Activated CD4-positive, alpha-beta T cell treated with anti-CD3 and anti-CD28 coated beads, Interleukin-2, Interleukin-4, amounts not matched to agents 100 ng/mL and 50 ng/mL, durations not matched to agents 16 hours and 8 hours (primary cell): Measurements from ENCODE around the gene TACC3.

Experiments used
- DNase-seq: peaks from one replicate; pipeline ENCODE4 v3.0.0-alpha.2; 2020; ENCODE audit warnings: low spot score

TACC3 gene

DNA sequence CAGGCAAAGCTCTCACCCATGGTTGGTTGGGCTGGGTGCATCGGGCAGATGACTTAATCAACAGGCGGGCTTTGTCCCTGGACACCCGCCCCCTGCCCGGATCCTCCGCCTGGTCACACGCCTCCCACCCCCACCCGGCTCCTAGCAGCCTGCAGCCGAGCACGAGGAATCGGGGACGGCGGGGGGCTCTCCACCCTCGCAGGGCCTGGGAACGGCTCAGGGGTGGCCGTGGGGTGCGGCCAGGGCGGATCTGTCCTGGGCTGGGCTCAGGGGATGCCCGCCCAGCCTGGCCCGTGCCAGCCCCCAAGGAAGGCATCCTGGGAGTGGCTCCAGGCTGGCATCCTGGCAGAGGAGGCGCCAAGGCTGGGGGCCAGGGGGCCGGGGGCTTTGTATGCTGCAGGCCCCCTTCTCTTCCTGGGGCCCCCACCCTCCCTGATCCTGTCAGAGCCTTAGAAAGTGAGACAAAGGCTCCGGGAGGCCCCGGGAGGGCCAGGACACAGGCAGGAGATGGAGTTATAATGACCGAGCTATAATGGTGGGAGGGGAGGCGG is 39.3 kb downstream of the TACC3 start:
- no peak for DNase-seq

DNA sequence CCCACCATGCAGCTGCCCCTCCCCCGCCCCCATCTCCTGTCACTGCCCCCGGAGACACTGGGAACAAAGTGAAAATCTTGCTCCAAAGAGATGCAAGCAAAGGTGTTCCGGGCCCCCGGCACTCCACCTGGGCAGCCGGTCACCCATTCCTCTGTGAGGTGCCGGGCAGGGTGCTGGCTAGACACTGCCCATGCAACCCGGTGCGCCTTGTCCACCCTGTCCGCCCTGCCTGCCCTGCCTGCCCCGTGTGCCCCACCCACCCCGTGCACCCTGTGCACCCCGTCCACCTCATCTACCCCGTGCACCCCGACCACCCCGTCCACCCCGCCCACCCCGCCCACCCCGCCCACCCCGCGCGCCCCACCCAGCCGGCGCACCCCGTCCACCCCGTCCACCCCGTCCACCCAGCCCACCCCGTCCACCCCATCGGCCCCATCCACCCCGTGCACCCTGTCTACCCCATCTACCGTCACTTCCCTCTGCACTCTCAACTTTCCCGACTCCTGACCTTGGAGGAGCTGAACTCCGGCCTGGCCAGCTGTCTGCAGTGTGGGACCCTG is 39.9 kb downstream of the TACC3 start:
- DNase-seq = no peak

DNA sequence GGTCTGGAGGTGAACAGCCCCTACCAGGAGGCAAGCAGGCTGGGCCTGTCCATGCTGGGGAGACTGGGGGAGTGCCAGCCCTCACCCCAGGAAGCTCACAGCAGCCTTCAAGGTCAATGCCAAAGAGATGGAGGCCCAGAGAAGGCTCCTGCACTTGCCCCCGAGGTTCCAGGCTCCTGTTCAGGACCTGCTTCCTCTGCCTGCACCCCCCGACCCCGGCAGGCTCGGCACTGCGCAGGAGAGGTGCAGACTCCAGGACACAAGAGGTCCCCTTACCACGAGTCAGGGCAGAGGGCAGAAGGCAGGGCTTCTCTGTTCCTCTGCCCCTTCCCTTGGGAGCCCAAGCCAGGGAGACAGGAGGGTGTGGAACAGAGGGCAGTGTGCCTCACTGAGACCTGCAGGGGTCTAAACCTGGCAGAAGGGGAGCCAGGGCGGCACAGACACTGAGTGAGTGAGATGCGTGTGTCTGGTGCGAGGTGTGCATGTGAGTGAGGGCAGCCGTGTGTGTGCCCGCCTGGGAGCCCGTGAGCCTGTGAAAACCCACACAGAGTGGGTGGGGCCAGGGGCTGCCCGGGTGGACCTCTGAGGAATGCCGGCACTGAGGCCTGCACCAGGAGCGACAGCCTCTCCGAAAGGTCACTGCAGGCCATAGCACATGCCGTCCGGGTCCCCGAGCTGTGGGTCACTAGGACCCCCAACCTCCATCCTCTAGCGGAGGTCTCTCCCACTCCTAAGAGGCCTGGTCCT is 41.1 kb downstream of the TACC3 start:
- no peak for DNase-seq

DNA sequence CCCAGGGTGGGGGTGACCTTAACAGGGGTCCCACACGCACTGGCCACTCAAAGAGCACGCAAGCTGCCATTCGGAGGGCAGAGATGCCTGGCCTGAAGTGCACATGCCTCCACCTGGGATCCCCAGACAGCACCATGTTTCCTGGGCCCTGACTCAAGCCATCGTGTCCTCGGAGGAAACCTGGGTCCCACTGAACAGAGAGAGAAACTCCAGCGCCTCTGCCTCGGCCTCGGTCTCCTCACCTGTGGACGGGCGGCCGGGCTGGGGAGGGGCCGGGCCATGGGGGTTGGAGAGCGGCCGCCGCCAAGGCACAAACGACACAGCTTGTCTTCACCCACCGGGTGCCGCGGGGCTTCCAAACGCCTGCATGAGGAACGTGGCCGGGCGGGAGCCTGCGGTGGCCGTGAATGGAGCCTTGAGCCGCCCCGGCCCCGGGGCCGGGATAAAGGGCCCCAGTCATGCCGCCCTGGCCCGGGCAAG is 41.8 kb downstream of the TACC3 start:
- DNase-seq = no peak

- no peak for DNase-seq
Observed at GRCh38 chr4:1763550-1764080, 42.3 kb downstream of the TACC3 start.

DNA sequence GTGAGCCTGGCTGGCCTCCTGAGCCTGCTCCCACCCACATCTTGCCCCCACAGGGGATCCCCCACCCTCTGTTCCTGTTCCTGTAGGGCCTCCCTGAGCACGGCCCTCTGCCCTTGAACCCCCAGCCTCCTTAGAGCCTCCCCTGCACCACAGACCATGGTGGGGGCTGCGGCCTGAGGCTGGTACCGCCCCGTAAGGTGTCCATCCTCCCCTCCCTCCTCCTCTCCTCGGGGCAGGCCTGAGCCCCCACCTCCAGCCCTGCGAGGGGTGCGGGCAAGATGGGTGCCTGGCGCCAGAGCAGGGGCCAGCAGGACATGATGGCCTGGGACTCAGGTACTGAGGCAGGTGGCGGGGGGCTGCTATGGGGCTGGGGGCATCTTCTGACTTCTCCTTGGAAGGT is 43.3 kb downstream of the TACC3 start:
- no peak for DNase-seq

DNA sequence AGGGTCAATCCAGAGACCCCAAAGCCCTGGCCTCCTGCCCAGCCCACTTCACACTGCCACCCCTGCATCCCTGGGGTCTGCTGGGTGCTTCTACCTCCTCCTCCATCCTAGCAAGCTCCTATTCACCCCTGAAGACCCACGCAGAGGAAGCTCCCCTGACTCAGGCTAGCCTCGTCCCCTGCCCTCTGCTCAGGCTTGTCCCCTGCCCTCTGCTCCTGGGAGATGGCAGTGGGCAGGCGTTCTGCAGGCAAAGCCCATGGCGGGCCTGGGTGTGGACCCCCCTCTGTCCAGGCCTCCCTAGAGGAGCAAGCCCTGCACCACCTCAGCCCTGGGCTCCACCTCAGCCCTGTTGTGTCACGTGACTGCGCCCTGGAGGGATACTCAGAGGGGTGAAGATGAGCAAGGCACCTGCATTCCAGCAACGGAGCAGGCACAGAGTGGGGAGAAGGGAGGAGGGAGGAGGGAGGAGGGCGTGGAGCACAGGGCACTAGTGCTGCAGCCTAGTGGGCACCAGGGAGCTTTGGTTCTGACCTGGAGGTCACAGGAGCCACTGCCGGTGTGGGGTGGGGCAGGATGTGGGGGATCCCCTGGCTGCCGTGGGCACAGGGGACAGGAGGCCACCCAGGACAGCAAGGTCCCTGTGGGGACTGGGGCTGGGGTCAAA is 44.2 kb downstream of the TACC3 start:
- no peak for DNase-seq

DNA sequence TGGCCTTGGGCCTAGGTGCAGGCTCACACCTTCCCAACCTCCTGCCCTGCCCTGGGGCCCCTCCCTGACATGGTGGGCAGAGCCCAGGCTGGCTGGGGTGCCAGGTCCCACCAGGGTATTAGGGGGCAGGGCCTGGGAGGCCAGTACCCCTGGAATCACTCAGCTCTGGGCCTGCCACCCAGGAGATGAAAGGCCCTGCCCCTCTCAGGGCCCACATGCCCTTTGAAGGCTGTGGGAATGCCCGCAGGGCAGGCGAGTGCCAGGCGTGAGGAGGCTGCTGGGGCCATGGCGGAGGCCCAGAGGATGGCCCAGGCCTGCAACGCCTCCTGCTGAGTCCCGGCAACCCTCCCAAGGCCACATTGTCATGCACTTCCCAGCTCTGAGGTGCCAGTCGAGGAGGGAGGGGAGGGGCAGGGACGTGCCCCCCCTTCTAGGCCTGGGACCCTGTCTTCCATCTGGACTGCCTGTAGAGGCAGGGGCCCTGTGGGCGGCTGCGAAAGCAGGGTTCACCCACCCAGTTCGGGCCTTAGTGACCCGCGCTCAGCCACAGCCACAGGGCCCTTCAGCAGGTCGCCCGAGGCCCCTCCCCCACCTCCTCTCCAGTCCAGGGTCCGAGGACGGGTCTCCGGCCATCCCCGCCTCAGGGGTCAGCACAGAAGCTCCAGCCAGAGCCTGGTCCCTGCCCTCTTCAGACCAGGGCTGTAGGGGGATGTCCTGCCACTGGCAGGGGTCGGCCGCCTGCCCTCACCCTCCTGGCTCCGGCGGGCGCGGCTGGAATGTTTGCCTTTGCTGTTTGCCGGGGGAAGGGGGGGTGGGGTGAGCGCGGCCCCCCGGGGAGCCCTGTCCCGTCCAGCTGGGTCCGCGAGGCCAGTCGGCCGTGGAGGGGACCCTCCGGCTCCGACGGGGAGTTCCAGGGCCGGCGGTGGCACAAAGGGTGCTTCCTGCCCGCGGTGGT is 45.1 kb downstream of the TACC3 start:
- no peak for DNase-seq

DNA sequence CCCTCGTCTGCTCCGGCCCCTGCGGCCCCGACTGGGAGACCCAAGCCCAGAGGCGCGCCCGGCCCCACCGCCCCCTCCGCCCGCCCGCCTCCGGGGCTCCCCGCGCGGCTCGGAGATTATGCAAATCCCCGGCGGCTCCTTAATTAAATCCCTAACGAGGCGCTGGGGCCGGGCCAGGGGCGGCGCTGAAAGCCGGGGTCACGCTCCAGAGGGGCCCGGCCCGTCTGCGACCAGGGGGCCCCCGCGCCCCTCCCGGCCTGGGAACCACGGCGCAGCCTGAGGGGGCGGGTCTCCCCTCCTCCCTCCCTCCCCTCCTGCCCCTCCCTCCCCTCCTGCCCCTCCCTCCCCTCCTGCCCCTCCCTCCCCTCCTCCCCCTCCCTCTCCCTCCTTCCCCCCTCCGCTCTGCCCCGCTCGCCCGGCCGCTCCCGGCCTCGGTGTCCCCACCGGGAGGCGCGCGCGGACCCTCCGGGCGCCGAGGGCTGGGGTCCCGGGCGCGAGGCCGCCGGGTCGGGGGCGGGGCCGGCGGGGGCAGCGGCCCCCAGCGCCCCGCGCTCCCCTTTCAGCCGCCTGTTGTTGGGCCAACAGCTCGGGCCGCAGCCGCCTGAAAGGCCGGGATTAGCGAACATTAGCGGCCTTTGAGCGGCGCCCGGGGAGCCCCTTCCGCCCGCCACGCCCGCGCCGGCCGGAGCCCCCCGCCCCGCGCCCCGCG is 45.9 kb downstream of the TACC3 start:
- no peak for DNase-seq

DNA sequence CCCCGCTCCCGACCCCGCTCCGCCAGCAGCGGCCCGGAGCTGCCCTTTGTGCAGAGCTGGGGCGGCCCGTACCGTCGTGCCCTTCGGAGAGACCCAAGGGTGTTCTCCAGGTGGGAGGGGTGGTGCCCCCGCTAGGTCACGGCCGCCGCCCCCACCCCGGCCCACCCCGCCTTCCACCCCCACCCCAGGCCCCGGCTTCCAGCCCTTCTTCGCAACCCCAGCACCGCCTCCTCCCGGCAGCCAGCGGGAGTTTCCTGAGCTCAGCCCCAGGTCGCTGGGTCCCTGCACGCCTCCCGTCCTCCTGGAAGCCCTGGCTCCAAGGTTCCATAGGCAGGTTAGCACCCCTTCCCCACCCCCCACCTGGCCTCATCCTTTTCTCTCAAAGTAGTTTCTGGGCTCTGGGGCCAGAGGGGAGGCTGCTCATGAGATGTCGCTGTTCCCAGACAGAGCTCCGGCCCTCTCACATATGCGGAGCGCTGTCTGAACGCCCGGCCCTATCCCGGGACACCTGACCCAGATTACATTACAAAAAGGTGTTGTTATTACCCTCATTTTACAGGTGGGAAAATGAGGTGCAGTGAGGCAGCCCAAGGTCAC is 46.5 kb downstream of the TACC3 start:
- no peak for DNase-seq

DNA sequence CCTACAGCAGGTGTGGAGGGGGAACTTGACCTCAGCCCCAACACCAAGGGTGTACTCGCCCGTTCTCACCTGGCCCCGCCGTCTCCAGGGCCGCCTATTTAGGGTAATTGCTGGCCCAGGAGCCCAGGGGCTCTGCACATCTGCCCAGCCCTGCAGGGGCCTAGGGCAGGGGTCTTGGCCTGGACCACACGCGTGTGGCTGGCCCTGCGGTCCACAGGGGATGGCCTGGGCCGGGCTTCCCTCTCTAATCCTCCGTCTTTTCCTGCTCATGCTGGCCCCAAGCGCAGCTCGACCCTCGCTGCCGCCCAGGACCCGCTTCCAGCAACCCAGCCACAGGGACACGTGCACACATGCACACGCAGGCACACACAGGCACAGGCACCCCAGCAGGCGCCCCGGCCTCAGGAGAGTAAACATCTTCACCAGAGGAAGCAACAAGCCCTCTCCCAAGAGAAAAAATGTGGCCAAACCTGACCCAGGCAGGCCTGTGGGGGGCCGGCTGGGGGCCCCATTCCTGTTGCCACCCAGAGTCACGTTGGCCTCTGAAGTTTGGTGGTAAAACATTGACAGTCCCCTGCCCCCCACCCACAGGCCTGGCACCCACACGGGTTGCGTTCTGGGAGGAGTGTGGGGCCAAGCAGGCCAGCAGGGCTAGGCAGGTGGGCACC is 47.2 kb downstream of the TACC3 start:
- no peak for DNase-seq

DNA sequence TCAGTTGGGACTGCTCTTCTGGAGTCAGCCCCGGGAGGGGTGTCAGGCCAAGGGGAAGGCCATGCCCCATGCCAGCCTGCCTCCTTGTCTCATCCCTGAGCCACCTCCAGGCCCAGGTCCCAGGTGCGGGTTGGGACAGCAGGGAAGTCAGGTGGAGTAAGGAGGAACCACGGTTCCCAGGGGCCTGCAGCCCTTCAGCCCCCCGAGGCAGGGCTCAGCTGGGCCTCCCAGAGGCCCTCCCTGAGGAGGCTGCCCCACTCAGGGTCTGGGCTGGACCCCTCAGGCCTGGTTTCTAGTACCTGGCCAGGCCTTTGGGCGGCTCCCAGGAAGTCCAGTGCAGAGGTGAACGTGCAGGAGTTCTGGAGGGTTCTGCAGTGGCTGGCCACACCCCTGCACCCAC is 48.4 kb downstream of the TACC3 start:
- no peak for DNase-seq

DNA sequence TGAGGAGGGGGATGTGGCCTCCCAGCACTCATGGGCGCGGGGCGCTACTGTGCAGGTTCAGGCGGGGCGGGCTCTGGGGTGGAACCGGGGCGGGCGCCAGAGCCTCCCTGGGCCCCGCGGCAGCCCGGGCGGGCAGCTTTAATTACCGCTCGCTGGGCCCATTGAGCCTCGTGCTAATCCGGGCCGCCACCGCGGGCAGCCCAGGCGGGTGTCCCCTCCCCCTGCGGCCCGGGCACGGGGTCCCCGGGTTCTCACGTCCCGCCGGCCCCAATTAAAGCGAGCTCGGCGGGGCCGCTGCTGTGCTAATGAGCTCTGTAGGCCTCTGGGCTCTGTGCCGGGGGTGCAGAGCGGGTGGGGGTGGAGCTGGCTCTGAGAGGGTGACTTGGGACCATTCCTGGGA is 48.9 kb downstream of the TACC3 start:
- DNase-seq = no peak

GRCh38 chr4:1770791-1771231 is 49.5 kb downstream of the TACC3 start:
- DNase-seq = no peak

- no peak for DNase-seq
Observed at GRCh38 chr4:1771555-1772305, 50.4 kb downstream of the TACC3 start.

- DNase-seq = no peak
Observed at GRCh38 chr4:1772853-1773538, 51.7 kb downstream of the TACC3 start.

DNA sequence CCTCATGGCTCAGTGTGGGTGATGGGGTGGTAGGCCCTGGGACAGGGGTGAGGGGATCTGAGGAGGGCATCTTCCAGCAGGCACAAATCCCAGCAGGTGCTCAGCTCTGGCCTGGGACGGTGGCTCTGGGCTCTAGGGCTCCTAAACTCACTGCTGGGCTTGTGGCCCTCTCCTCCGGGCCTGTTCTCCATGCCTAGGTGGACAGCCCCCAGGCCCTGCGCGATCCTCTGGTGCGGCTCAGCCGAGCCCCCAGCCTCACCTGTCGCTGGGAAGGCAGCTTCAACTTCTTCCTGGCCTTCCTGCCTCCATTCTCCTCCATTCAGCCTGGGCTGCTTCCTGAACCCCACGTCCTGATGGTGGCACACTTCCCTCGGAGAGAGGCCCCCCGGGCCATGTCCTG is 52.4 kb downstream of the TACC3 start:
- DNase-seq = no peak

DNA sequence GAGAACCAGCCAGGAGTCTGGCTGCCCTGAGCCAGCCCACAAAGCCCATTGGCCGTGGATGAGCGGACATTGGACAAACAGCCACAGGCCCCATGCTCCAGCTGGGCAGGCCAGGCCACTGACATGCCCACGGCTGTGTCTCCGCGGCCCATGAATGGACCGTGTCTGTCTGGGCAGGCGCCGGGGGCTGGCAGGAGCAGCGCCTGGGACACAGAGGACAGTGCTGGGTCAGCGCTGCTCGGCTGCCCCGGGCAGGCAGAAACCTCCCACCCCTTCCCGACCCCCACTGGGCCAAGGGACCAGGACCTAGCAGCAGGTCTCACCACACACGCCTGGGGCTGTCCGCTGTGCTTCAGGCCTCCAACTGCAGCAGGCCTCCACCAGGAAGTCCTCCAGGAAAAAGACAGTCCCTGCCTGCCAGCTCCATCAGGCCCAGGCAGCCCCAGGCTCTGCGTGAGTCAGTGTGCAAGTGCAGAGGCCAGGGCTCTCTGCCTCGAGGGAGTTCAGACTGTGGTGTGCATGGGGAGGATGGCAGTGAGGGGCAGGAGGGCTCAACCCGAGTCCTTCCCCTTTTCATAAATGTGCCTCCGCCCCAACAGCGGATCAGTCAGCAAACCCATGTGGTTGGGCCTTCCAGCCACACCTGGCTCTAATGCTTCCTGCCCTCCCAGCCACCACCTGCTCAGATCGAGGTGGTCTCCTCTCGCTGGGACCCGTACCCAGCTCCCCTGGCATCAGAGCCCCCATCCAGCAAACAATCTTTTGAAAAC is 54.6 kb downstream of the TACC3 start:
- DNase-seq = no peak
